HepG2 (cell line): ENCODE measurements around the gene PRSS12. TPM values are rescaled to one million over a fixed set of nuclear protein-coding genes. Genes with fewer than 3 reads are reported as not detected.
A peak's percentile ranks its signal among the peaks of the same experiment; 100 is the strongest.

Source experiments
- ATF1 ChIP-seq: IDR thresholded peaks from 2 replicates; pipeline ENCODE4 v1.6.1; 2016; ENCODE audit warnings: mild to moderate bottlenecking, control low read depth
- CC2D1A ChIP-seq: sonication (generic); formaldehyde crosslinking; IDR thresholded peaks from 2 replicates; pipeline ENCODE4 v1.8.1; 2023; ENCODE audit warnings: mild to moderate bottlenecking, missing genetic modification reagents
- CHD4 ChIP-seq: fragments of 200-600 bp; sonication (generic); IDR thresholded peaks from 2 replicates; pipeline ENCODE4 v1.7.0; 2017; ENCODE audit warnings: mild to moderate bottlenecking, low read length, borderline replicate concordance
- FOXA1 ChIP-seq, 2 experiments: fragments of 450-650 bp in 1 of 2; sonication (generic) in 1 of 2; formaldehyde crosslinking in 1 of 2; IDR thresholded peaks; 2 replicates each; pipeline versions ENCODE4 v1.4.0 to v1.6.1; 2016 to 2020; ENCODE audit warnings: missing genetic modification reagents in 1 of 2
- FOXO1 ChIP-seq: sonication (generic); formaldehyde crosslinking; IDR thresholded peaks from 2 replicates; pipeline ENCODE4 v1.4.0; 2020; ENCODE audit warnings: missing genetic modification reagents
- HNRNPK ChIP-seq: fragments of 200-400 bp; formaldehyde crosslinking; IDR thresholded peaks from 2 replicates; pipeline ENCODE4 v1.6.1; 2018; ENCODE audit warnings: low read length, low read depth, moderate library complexity, mild to moderate bottlenecking; ENCODE audit not compliant: poor library complexity, severe bottlenecking
- KDM6A ChIP-seq: IDR thresholded peaks from 2 replicates; pipeline ENCODE4 v1.6.1; 2016; ENCODE audit warnings: low read depth
- PRDM15 ChIP-seq: sonication (generic); formaldehyde crosslinking; IDR thresholded peaks from 2 replicates; pipeline ENCODE4 v1.4.0; 2020; ENCODE audit warnings: missing genetic modification reagents
- TCF7L2 ChIP-seq: IDR thresholded peaks from 2 replicates; pipeline ENCODE4 v1.6.1; 2011; ENCODE audit warnings: mild to moderate bottlenecking, low read depth, low read length, moderate library complexity
- ZEB1 ChIP-seq: IDR thresholded peaks from 2 replicates; pipeline ENCODE4 v1.6.1; 2012; ENCODE audit warnings: mild to moderate bottlenecking, low read depth, inconsistent platforms; ENCODE audit not compliant: insufficient replicate concordance
- ZMAT3 ChIP-seq: sonication (generic); formaldehyde crosslinking; conservative IDR thresholded peaks from 2 replicates; pipeline ENCODE4 v1.7.0; 2021; ENCODE audit warnings: missing genetic modification reagents
- ZNF136 ChIP-seq: sonication (generic); formaldehyde crosslinking; IDR thresholded peaks from 2 replicates; pipeline ENCODE4 v1.8.1; 2022; ENCODE audit warnings: low read depth, mild to moderate bottlenecking, moderate library complexity, missing genetic modification reagents
- ZNF331 ChIP-seq: sonication (generic); formaldehyde crosslinking; IDR thresholded peaks from 2 replicates; pipeline ENCODE4 v1.4.0; 2020; ENCODE audit warnings: missing genetic modification reagents
- ZNF362 ChIP-seq: sonication (generic); formaldehyde crosslinking; IDR thresholded peaks from 2 replicates; pipeline ENCODE4 v1.4.0; 2020; ENCODE audit warnings: missing genetic modification reagents, mild to moderate bottlenecking, borderline replicate concordance
- ZNF749 ChIP-seq: sonication (generic); formaldehyde crosslinking; IDR thresholded peaks from 2 replicates; pipeline ENCODE4 v1.8.0; 2022; ENCODE audit warnings: mild to moderate bottlenecking, missing genetic modification reagents, moderate library complexity, borderline replicate concordance
- ZNF777 ChIP-seq: sonication (generic); formaldehyde crosslinking; IDR thresholded peaks from 2 replicates; pipeline ENCODE4 v1.4.0; 2020; ENCODE audit warnings: missing genetic modification reagents
- ZNF83 ChIP-seq: sonication (generic); formaldehyde crosslinking; IDR thresholded peaks from 2 replicates; pipeline ENCODE4 v1.4.0; 2020; ENCODE audit warnings: missing genetic modification reagents, mild to moderate bottlenecking, borderline replicate concordance
- ZSCAN20 ChIP-seq: sonication (generic); formaldehyde crosslinking; IDR thresholded peaks from 2 replicates; pipeline ENCODE4 v1.4.0; 2020; ENCODE audit warnings: missing genetic modification reagents, mild to moderate bottlenecking, borderline replicate concordance
- polyA plus RNA-seq, 8 experiments: library from polyadenylated mRNA; depleted of rRNA in 3 of 8; stranded (reverse) in 7 of 8; unstranded in 1 of 8; fragments of >200 nt; fragmentation: Illumina TruSeq in 4 of 8; extraction: Trizol in 4 of 8; gene quantifications; 2 replicates each; pipeline versions ENCODE4 v1.2.1 to v1.2.3, GENCODE V29; 2011 to 2016; ENCODE audit warnings: low read depth in 4 of 8, missing spikeins in 1 of 8, mixed read lengths in 1 of 8; ENCODE audit not compliant: insufficient read depth in 1 of 8
- total RNA-seq, 5 experiments: library from RNA; depleted of rRNA; stranded (reverse); fragments of >200 nt; fragmentation: Illumina TruSeq; extraction: Trizol; gene quantifications; 2 replicates each; pipeline ENCODE4 v1.2.3, GENCODE V29; 2016; ENCODE audit warnings: low read depth in 1 of 5
- TF ChIP-seq, protein P1 (sequence below): sonication (generic); formaldehyde crosslinking; IDR thresholded peaks from 2 replicates; pipeline ENCODE4 v1.4.0; 2020; ENCODE audit warnings: missing genetic modification reagents, borderline replicate concordance

PRSS12 gene
- total and polyA plus RNA-seq, 2 of the 13 experiments (the other 11 are each of a cell fraction or from before 2014, with no cell fraction given): 0.02 TPM; not detected in 1

DNA sequence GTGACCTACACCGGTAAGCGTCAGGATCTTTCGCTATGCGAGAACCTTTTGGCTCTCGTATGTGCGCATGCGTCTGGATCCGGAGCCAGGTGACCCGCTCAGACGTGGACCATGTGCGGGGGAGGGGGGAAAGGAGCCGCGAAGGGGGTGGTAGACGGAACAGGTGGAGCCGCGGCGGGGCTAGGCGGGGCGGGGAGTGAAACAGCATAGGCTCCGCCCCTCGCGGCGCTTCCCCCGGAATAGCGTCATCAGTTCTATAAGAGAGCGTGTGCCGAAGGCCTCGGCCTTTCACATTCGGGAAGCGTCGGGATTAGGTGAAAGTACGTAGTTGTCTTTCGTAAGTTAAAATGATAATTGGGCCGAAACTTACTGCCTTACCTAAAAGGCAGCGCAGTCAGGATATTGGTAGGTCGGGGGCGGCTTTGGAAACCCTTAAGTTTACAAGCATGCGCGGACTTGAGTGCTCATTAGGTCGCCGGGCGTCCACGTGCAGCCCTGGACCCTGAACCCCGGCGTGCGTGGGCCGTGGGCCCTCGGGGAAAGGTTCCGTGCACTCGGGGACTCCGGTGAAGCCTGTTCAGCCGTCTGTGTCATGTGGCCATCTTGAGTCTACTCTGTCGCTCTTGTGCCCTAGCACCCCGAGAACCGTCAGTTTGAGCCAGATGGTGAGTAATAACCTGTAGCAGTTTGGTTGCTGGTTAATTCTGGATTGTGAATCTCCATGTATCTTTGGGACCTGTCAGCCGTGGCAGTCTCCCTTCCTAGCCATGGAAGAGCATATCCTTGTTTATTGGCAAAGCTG, 74.1 kb downstream of the PRSS12 start (continued):
- TF ChIP-seq KDM6A (CRISPR knock-in tag): 0 out of 2 replicates have a peak, but pooled peaks have one; percentile 24
- 0 out of 2 replicates have a peak, but pooled peaks have one; percentile 74 for TF ChIP-seq ZSCAN20 (CRISPR knock-in tag)
- TF ChIP-seq FOXA1 (IDR thresholded peaks at IDR 0.05): no peak
- TF ChIP-seq FOXA1 (CRISPR knock-in tag; IDR thresholded peaks at IDR 0.05): no peak
- peak; percentile 80 for TF ChIP-seq ATF1 (CRISPR knock-in tag)
- TF ChIP-seq CC2D1A (CRISPR knock-in tag): no peak
- TF ChIP-seq, protein P1, sequence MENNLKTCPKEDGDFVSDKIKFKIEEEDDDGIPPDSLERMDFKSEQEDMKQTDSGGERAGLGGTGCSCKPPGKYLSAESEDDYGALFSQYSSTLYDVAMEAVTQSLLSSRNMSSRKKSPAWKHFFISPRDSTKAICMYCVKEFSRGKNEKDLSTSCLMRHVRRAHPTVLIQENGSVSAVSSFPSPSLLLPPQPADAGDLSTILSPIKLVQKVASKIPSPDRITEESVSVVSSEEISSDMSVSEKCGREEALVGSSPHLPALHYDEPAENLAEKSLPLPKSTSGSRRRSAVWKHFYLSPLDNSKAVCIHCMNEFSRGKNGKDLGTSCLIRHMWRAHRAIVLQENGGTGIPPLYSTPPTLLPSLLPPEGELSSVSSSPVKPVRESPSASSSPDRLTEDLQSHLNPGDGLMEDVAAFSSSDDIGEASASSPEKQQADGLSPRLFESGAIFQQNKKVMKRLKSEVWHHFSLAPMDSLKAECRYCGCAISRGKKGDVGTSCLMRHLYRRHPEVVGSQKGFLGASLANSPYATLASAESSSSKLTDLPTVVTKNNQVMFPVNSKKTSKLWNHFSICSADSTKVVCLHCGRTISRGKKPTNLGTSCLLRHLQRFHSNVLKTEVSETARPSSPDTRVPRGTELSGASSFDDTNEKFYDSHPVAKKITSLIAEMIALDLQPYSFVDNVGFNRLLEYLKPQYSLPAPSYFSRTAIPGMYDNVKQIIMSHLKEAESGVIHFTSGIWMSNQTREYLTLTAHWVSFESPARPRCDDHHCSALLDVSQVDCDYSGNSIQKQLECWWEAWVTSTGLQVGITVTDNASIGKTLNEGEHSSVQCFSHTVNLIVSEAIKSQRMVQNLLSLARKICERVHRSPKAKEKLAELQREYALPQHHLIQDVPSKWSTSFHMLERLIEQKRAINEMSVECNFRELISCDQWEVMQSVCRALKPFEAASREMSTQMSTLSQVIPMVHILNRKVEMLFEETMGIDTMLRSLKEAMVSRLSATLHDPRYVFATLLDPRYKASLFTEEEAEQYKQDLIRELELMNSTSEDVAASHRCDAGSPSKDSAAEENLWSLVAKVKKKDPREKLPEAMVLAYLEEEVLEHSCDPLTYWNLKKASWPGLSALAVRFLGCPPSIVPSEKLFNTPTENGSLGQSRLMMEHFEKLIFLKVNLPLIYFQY: peak; percentile 87; the same call in 1 of the 2 replicates
- TF ChIP-seq ZNF362 (CRISPR knock-in tag): peak; percentile 42; the same call in 1 of the 2 replicates
- no peak for TF ChIP-seq ZEB1
- peak; percentile 43; the same call in 1 of the 2 replicates for TF ChIP-seq ZNF331 (CRISPR knock-in tag)
- TF ChIP-seq TCF7L2: no peak
- no peak for TF ChIP-seq ZNF749 (CRISPR knock-in tag)
- TF ChIP-seq ZNF136 (CRISPR knock-in tag): 0 out of 2 replicates have a peak, but pooled peaks have one; percentile 63
- TF ChIP-seq ZNF777 (CRISPR knock-in tag): no peak
- TF ChIP-seq ZNF83: peak; percentile 94
- peak; percentile 50; the same call in 1 of the 2 replicates for TF ChIP-seq PRDM15 (CRISPR knock-in tag)
- TF ChIP-seq FOXO1 (CRISPR knock-in tag): peak; percentile 58; the same call in 1 of the 2 replicates
- peak; percentile 68 for TF ChIP-seq ZMAT3 (CRISPR knock-in tag)
- TF ChIP-seq CHD4: no peak
- TF ChIP-seq HNRNPK: no peak
